Activated CD8-positive, alpha-beta memory T cell treated with anti-CD3 and anti-CD28 coated beads for 48 hours (primary cell): ENCODE results near the gene XPO4.

Source experiments
- DNase-seq, 3 experiments: peaks; one replicate each; pipeline ENCODE4 v3.0.0-alpha.2; 2020; ENCODE audit warnings: low read depth in 2 of 3, low spot score in 2 of 3

The XPO4 gene

DNA sequence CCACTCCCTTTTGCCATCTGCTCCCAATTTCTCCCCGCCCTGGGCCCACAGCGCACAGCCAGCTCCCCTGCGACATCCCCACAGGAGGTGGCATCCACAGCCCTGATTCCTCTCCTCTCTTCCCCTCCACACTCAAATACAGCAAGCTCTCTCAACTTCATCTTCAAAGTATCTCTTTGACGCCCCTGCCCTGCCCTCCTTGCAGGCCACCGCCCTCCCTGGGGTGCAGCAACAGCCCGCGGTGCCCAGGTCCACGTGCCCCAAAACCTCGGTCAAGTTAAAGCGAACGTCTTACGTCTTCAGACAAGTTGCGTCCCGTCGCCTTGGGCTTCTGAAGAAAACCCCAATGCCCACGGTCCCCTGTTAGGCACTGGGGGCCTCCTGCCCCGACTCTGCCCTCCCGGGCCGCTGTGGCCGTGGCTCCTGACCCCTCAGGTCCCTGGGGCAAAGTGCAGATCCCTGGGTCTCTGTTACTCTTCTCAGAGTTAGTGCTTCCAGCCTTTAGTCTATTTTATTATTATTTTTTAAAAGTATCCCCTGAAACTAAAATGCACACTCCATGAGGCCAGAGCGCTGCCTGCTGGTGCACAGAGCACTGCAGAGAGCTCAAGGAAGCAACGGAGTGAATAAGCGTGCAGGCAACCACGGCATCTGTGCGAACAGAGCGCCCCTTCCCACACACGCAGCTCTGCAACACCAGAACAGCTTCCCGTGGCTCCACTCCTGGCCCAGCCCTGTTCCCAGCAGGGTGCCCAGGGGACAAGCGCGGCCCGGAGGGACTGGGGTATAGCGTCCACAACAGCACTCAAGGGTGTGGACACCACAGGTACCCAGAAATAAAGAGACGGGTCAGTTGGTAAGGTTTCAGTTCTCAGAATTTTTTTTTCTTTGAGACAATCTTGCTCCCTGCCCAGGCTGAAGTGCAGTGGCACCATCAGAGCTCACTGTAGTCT, 172.6 kb downstream of the XPO4 start:
- no peak for DNase-seq

DNA sequence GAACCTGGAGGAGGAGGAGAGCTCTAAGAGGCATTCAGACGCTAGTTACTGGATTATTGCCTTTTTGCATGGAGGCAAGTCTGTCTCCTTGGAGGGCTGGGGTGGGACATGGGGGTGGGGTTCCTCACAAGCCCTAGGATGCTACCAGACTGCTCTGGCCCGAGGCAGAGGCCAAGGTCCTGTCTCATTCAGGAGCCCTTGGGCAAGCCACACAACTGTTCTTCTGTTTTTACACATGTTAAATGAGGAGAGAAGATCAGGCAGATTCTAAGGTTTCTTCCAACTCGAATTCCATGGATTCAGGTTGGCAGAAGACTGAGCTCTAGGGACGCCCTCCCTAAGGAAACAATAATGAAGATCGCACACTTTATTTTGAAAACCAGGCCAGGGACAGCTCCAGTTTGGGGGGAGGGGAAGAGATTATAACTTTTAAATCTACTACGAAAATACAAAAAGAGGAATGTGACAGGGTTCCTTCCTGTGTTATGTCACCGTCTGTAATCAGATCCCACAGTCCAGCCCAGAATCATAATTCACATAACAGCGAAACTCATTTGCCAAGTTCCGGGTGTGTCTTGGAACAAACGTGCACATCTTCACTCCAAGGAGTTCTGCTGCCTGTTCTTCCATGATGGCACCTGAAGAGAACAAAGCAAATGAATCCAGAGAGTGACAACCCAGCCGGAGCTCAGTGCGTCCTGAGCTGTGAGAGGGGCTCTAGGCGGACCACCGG, 173.8 kb downstream of the XPO4 start:
- DNase-seq: no peak

- no peak for DNase-seq
Measured at GRCh38 chr13:20727856-20728255, 174.7 kb downstream of the XPO4 start.
